IMR-90 (cell line): ENCODE measurements around the gene RPTOR. TPM values are rescaled to one million over a fixed set of nuclear protein-coding genes. Genes with fewer than 3 reads are reported as not detected.

Source experiments
- ATAC-seq: fragments of 200-7000 bp; cut with Tn5 transposase; 2 replicates; pipeline ENCODE4 v1.9.1; 2020; ENCODE audit warnings: low read depth, mild to moderate bottlenecking, moderate library complexity
- BruUV-seq: library from RNA; stranded (reverse); fragments of 400-500 nt; replicated peaks from 2 replicates; lab custom pipeline; 2021; lab: Mats Ljungman, UMichigan
- CTCF ChIA-PET: fragments of 300-600 bp; formaldehyde crosslinking; extraction: SDS; loops from one replicate; lab custom pipeline; 2021; ENCODE audit warnings: antibody characterized with exemption; lab: Yijun Ruan, JAX
- POLR2A ChIA-PET: fragments of 300-600 bp; sonication (Branson Sonifier 250); formaldehyde crosslinking; loops from one replicate; lab custom pipeline; 2022; ENCODE audit warnings: antibody characterized with exemption; ENCODE audit not compliant: unreplicated experiment; lab: Charles Lee
- DNase-seq: peaks from one replicate; pipeline ENCODE4 v3.0.0; 2013
- H2AFZ ChIP-seq: replicated peaks from 2 replicates; pipeline ENCODE3; 2013; ENCODE audit warnings: low read length, mild to moderate bottlenecking; ENCODE audit not compliant: poor library complexity
- H2AK5ac ChIP-seq: 2 replicates; pipeline ENCODE4 v1.6.1; 2013; ENCODE audit warnings: low read depth, low read length, inconsistent platforms
- H2AK9ac ChIP-seq: replicated peaks from 2 replicates; pipeline ENCODE3; 2013; ENCODE audit warnings: mild to moderate bottlenecking, low read depth, low read length, moderate library complexity; ENCODE audit not compliant: poor library complexity
- H2BK120ac ChIP-seq: 2 replicates; pipeline ENCODE4 v1.6.1; 2013; ENCODE audit warnings: low read depth, low read length, inconsistent platforms
- H2BK15ac ChIP-seq: 3 replicates; pipeline ENCODE4 v1.6.1; 2013; ENCODE audit warnings: low read depth, low read length, inconsistent platforms
- H2BK20ac ChIP-seq: 2 replicates; pipeline ENCODE4 v1.6.1; 2013; ENCODE audit warnings: low read depth, mild to moderate bottlenecking, inconsistent platforms, low read length, moderate library complexity
- H2BK5ac ChIP-seq: 2 replicates; pipeline ENCODE4 v1.6.1; 2013; ENCODE audit warnings: mild to moderate bottlenecking, low read depth, low read length, inconsistent platforms; ENCODE audit not compliant: poor library complexity, severe bottlenecking
- H3K14ac ChIP-seq: replicated peaks from 2 replicates; pipeline ENCODE4 v1.6.1; 2013; ENCODE audit warnings: low read depth, low read length, inconsistent platforms
- H3K18ac ChIP-seq: 2 replicates; pipeline ENCODE4 v1.6.1; 2013; ENCODE audit warnings: low read depth, low read length, control low read depth
- H3K23ac ChIP-seq: 2 replicates; pipeline ENCODE4 v1.6.1; 2013; ENCODE audit warnings: low read depth, low read length, inconsistent platforms
- H3K27ac ChIP-seq: 2 replicates; pipeline ENCODE4 v1.5.1; 2013; ENCODE audit warnings: mild to moderate bottlenecking, control low read depth, low read length; ENCODE audit not compliant: insufficient read depth
- H3K27me3 ChIP-seq: 2 replicates; pipeline ENCODE4 v1.6.1; 2013; ENCODE audit warnings: low read length; ENCODE audit not compliant: control insufficient read depth, insufficient read depth
- H3K36me3 ChIP-seq: 2 replicates; pipeline ENCODE4 v1.6.1; 2013; ENCODE audit warnings: low read length, mixed read lengths; ENCODE audit not compliant: control insufficient read depth, insufficient read depth
- H3K4ac ChIP-seq: 2 replicates; pipeline ENCODE4 v1.6.1; 2013; ENCODE audit warnings: low read depth, low read length, inconsistent platforms
- H3K4me1 ChIP-seq: 2 replicates; pipeline ENCODE4 v1.6.1; 2013; ENCODE audit warnings: low read length, mixed read lengths; ENCODE audit not compliant: control insufficient read depth, insufficient read depth
- H3K4me2 ChIP-seq: 2 replicates; pipeline ENCODE4 v1.6.1; 2013; ENCODE audit warnings: low read depth, mild to moderate bottlenecking, control low read depth, low read length, moderate library complexity
- H3K4me3 ChIP-seq: 2 replicates; pipeline ENCODE4 v1.5.1; 2013; ENCODE audit warnings: low read depth, mild to moderate bottlenecking, control low read depth, low read length, moderate library complexity; ENCODE audit not compliant: insufficient read depth
- H3K56ac ChIP-seq: 2 replicates; pipeline ENCODE4 v1.6.1; 2013; ENCODE audit warnings: low read length, inconsistent platforms; ENCODE audit not compliant: insufficient read depth; ENCODE audit errors: extremely low read depth
- H3K79me1 ChIP-seq, 2 experiments: 2 replicates each; pipeline ENCODE4 v1.6.1; 2013; ENCODE audit warnings: low read length in 2 of 2, inconsistent platforms in 1 of 2, low read depth in 1 of 2
- H3K9ac ChIP-seq: 2 replicates; pipeline ENCODE4 v1.6.1; 2013; ENCODE audit warnings: low read depth, low read length, control low read depth
- H3K9me1 ChIP-seq: 2 replicates; pipeline ENCODE4 v1.6.1; 2013; ENCODE audit warnings: low read length, inconsistent platforms; ENCODE audit not compliant: insufficient read depth
- H3K9me3 ChIP-seq: 2 replicates; pipeline ENCODE4 v1.6.1; 2013; ENCODE audit warnings: low read length; ENCODE audit not compliant: control insufficient read depth, insufficient read depth
- H4K20me1 ChIP-seq: 2 replicates; pipeline ENCODE4 v1.6.1; 2013; ENCODE audit warnings: low read length, inconsistent platforms; ENCODE audit not compliant: insufficient read depth
- H4K5ac ChIP-seq: 2 replicates; pipeline ENCODE4 v1.6.1; 2013; ENCODE audit warnings: mild to moderate bottlenecking, low read depth, low read length, control low read depth
- H4K8ac ChIP-seq, 2 experiments: 2 replicates each; pipeline ENCODE4 v1.6.1; 2013; ENCODE audit warnings: low read depth in 2 of 2, low read length in 2 of 2, control low read depth in 1 of 2, inconsistent platforms in 1 of 2
- H4K91ac ChIP-seq: 2 replicates; pipeline ENCODE4 v1.6.1; 2013; ENCODE audit warnings: low read depth, low read length, inconsistent platforms; ENCODE audit not compliant: insufficient read depth
- CEBPB ChIP-seq: IDR thresholded peaks from 2 replicates; pipeline ENCODE4 v1.6.1; 2012; ENCODE audit warnings: low read depth, low read length, improper control_type of control experiment
- FOS ChIP-seq: fragments of 150-350 bp; IDR thresholded peaks from 2 replicates; pipeline ENCODE4 v1.6.1; 2016; ENCODE audit warnings: low read depth, low read length
- MAFK ChIP-seq: IDR thresholded peaks from 2 replicates; pipeline ENCODE4 v1.6.1; 2012; ENCODE audit warnings: low read depth, low read length, improper control_type of control experiment
- NFE2L2 ChIP-seq: fragments of 150-350 bp; IDR thresholded peaks from 2 replicates; pipeline ENCODE4 v1.6.1; 2016; ENCODE audit warnings: low read depth, mild to moderate bottlenecking, low read length
- POLR2A ChIP-seq: IDR thresholded peaks from 2 replicates; pipeline ENCODE4 v1.6.1; 2012; ENCODE audit warnings: mild to moderate bottlenecking, low read depth, low read length
- RAD21 ChIP-seq: IDR thresholded peaks from 2 replicates; pipeline ENCODE4 v1.6.1; 2012; ENCODE audit warnings: low read length, improper control_type of control experiment
- RCOR1 ChIP-seq: IDR thresholded peaks from 2 replicates; pipeline ENCODE4 v1.6.1; 2012; ENCODE audit warnings: mild to moderate bottlenecking, low read length, improper control_type of control experiment; ENCODE audit not compliant: insufficient replicate concordance
- RFX5 ChIP-seq: IDR thresholded peaks from 2 replicates; pipeline ENCODE4 v1.8.0; 2012; ENCODE audit warnings: low read depth, mild to moderate bottlenecking, low read length, moderate library complexity
- SMC3 ChIP-seq: fragments of 150-350 bp; IDR thresholded peaks from 2 replicates; pipeline ENCODE4 v1.6.1; 2016; ENCODE audit warnings: low read depth, mild to moderate bottlenecking, antibody characterized with exemption, low read length, moderate library complexity
- USF2 ChIP-seq: fragments of 150-350 bp; IDR thresholded peaks from 2 replicates; pipeline ENCODE4 v1.6.1; 2017; ENCODE audit warnings: mild to moderate bottlenecking, antibody characterized with exemption, low read length, low read depth
- WGBS, 2 experiments: methylation state at CpG; one replicate each; pipeline versions ENCODE4 v1.1.5 to v1.1.7; 2013; ENCODE audit warnings: missing lambda C conversion rate in 2 of 2; ENCODE audit not compliant: insufficient read length in 1 of 2; ENCODE audit errors: extremely low coverage in 2 of 2; 5-methylcytosine and 5-hydroxymethylcytosine counted together
- dilution Hi-C: fragments of 300-500 bp; cut with HindIII; formaldehyde crosslinking; loops from one replicate; pipeline ENCODE4 v1.14.3; 2018; ENCODE audit warnings: low sequenced_read_pairs; ENCODE audit not compliant: unreplicated experiment
- in situ Hi-C: fragments of 300-500 bp; cut with MboI; formaldehyde crosslinking; loops from 3 replicates; pipeline ENCODE4 v1.14.3; 2019; ENCODE audit warnings: low sequenced_read_pairs, inconsistent platforms, mixed read lengths
- intact Hi-C: fragments of 100-400 bp; cut with micrococcal nuclease; formaldehyde crosslinking; loops from 2 replicates; pipeline ENCODE4 v1.10.0; 2022
- polyA plus RNA-seq, 3 experiments: library from polyadenylated mRNA; depleted of rRNA; stranded (reverse); fragments of >200 nt; gene quantifications; 2 replicates each; pipeline ENCODE4 v1.2.3, GENCODE V29; 2012; ENCODE audit warnings: low replicate concordance in 1 of 3
- total RNA-seq: library from RNA; depleted of rRNA; stranded (reverse); fragments of >200 nt; gene quantifications from 2 replicates; pipeline ENCODE4 v1.2.3, GENCODE V29; 2012
- TF ChIP-seq, protein P1 (sequence below): conservative IDR thresholded peaks from 2 replicates; pipeline ENCODE4 v1.5.1; 2012; ENCODE audit warnings: mild to moderate bottlenecking, low read depth, low read length, improper control_type of control experiment
- TF ChIP-seq, protein P2 (sequence below): fragments of 150-350 bp; IDR thresholded peaks from 2 replicates; pipeline ENCODE4 v1.6.1; 2016; ENCODE audit warnings: low read depth, mild to moderate bottlenecking, low read length, moderate library complexity, borderline replicate concordance

The RPTOR gene
- total and polyA plus RNA-seq, 2 of the 4 experiments (the other 2 are of a cell fraction) = 10.8 to 14.7 TPM

- Histone ChIP-seq H3K9me3 (no peaks in the 10 kb centered on the region), H3K4me1 (peaks cover 13% of the 10 kb centered on the region), H4K20me1 (no peaks in the 10 kb centered on the region), H2BK15ac (no peak overlapping the region), H4K5ac (no peak overlapping the region), H3K23ac (no peak overlapping the region), H3K4me2 (no peak overlapping the region), H3K9ac (no peak overlapping the region), H2BK5ac (no peak overlapping the region), H4K91ac (no peak overlapping the region), H2BK20ac (no peak overlapping the region), H2BK120ac (no peak overlapping the region), H3K14ac (no peak overlapping the region), H3K56ac (no peak overlapping the region), H3K27ac (no peak overlapping the region), H2AK5ac (no peak overlapping the region), H3K9me1 (0 out of 2 replicates have a peak, but pooled peaks cover 10% of the 10 kb centered on the region), H3K27me3 (no peaks in the 10 kb centered on the region), H4K8ac (no peak overlapping the region), H3K4ac (no peak overlapping the region), H2AFZ (no peak overlapping the region), H3K79me1 (0 out of 4 replicates have a peak, but pooled peaks cover 0 to 2% of the 10 kb centered on the region in 2 experiments), H3K4me3 (no peak overlapping the region), H3K18ac (no peak overlapping the region), H2AK9ac (no peak overlapping the region), H3K36me3 (peaks cover 11% of the 10 kb centered on the region; the same call in 1 of the 2 replicates)
- in situ Hi-C loops (no loop called here), intact Hi-C loops (no loop called here), dilution Hi-C loops (no loop called here)
- ATAC-seq = no peak
- ChIA-PET CTCF (no interaction called here), POLR2A (no interaction called here)
- DNase-seq = no peak
- no TSS peak for BruUV-seq
- 89% methylated on average over 13 of the region's 16 CpGs; no CpG with 5 or more reads in 1 of the 2 experiments for WGBS, 2 experiments
- TF ChIP-seq RAD21 = no peak
- TF ChIP-seq POLR2A = no peak
- TF ChIP-seq MAFK = no peak
- no peak for TF ChIP-seq NFE2L2
- TF ChIP-seq, protein P1, sequence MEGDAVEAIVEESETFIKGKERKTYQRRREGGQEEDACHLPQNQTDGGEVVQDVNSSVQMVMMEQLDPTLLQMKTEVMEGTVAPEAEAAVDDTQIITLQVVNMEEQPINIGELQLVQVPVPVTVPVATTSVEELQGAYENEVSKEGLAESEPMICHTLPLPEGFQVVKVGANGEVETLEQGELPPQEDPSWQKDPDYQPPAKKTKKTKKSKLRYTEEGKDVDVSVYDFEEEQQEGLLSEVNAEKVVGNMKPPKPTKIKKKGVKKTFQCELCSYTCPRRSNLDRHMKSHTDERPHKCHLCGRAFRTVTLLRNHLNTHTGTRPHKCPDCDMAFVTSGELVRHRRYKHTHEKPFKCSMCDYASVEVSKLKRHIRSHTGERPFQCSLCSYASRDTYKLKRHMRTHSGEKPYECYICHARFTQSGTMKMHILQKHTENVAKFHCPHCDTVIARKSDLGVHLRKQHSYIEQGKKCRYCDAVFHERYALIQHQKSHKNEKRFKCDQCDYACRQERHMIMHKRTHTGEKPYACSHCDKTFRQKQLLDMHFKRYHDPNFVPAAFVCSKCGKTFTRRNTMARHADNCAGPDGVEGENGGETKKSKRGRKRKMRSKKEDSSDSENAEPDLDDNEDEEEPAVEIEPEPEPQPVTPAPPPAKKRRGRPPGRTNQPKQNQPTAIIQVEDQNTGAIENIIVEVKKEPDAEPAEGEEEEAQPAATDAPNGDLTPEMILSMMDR = no peak
- no peak for TF ChIP-seq RCOR1
- TF ChIP-seq FOS = no peak
- no peak for TF ChIP-seq CEBPB
- TF ChIP-seq, protein P2, sequence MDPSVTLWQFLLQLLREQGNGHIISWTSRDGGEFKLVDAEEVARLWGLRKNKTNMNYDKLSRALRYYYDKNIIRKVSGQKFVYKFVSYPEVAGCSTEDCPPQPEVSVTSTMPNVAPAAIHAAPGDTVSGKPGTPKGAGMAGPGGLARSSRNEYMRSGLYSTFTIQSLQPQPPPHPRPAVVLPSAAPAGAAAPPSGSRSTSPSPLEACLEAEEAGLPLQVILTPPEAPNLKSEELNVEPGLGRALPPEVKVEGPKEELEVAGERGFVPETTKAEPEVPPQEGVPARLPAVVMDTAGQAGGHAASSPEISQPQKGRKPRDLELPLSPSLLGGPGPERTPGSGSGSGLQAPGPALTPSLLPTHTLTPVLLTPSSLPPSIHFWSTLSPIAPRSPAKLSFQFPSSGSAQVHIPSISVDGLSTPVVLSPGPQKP = no peak
- TF ChIP-seq SMC3 = no peak
- no peak for TF ChIP-seq RFX5
- no peak for TF ChIP-seq USF2
Measured at GRCh38 chr17:80955671-80956280, 411.1 kb downstream of the RPTOR start.
